Epithelial cell of proximal tubule (primary cell): Measurements from ENCODE around the gene TP73. TPM values are rescaled to one million over a fixed set of nuclear protein-coding genes. Genes with fewer than 3 reads are reported as not detected.

ENCODE experiments used
- DNase-seq: peaks from one replicate; pipeline ENCODE4 v3.0.0-alpha.2; 2011; ENCODE audit warnings: low read depth
- H3K4me3 ChIP-seq: 2 replicates; pipeline ENCODE4 v1.5.1; 2011; ENCODE audit warnings: low read depth, mild to moderate bottlenecking, low read length
- CTCF ChIP-seq: conservative IDR thresholded peaks from 2 replicates; pipeline ENCODE4 v1.5.1; 2012; ENCODE audit warnings: low read depth, mild to moderate bottlenecking, low read length
- total RNA-seq: library from RNA; depleted of rRNA; stranded (reverse); fragments of >200 nt; gene quantifications from 2 replicates; pipeline ENCODE4 v1.2.3, GENCODE V29; 2015

Gene TP73
- total RNA-seq, 1 donor from 2014 or later: not detected

GRCh38 chr1:3649342-3650247 lies 2.7 kb upstream of the TP73 start, which contains the start of gene WRAP73:
Gene WRAP73, minus strand, starts transcription at chr1:3650103. Its CDS starts 104 bp downstream, at chr1:3649999.
- H3K4me3 ChIP-seq: peak within 1 kb of the TSS; percentile 95
- peak; percentile 52 for DNase-seq
- TF ChIP-seq CTCF: peak; percentile 25

GRCh38 chr1:3650248-3651025 lies 1.9 kb upstream of the TP73 start:
- H3K4me3 ChIP-seq: peak overlapping the region; percentile 95
- TF ChIP-seq CTCF: no peak
- no peak for DNase-seq

GRCh38 chr1:3651026-3651929 lies 1.0 kb upstream of the TP73 start:
- H3K4me3 ChIP-seq: no peak overlapping the region
- no peak for DNase-seq
- no peak for TF ChIP-seq CTCF

- TF ChIP-seq CTCF: no peak
- no peak for DNase-seq
- peak overlapping the region; percentile 35 for H3K4me3 ChIP-seq
Measured at GRCh38 chr1:3652548-3653285, 401 bp downstream of the TP73 start.

- H3K4me3 ChIP-seq: no peak overlapping the region
Measured at GRCh38 chr1:3653286-3653618, 936 bp downstream of the TP73 start.

More at GRCh38 chr1:3653286-3653618, 936 bp downstream of the TP73 start:
- TF ChIP-seq CTCF: no peak
- no peak for DNase-seq
